Neuronal stem cell (in vitro differentiated cells): ENCODE results near the gene ZFAND3.

Experiments used
- DNase-seq: peaks from one replicate; pipeline ENCODE4 v3.0.0-alpha.2; 2013; ENCODE audit warnings: low spot score
- H2AFZ ChIP-seq: one replicate; pipeline ENCODE4 v1.6.1; 2013; ENCODE audit warnings: mild to moderate bottlenecking, low read length, inconsistent platforms
- H2AK5ac ChIP-seq: 2 replicates; pipeline ENCODE4 v1.6.1; 2013; ENCODE audit warnings: low read depth, mild to moderate bottlenecking, inconsistent platforms, low read length, moderate library complexity, mixed read lengths
- H2BK120ac ChIP-seq: 2 replicates; pipeline ENCODE4 v1.6.1; 2013; ENCODE audit warnings: low read depth, mild to moderate bottlenecking, inconsistent platforms, low read length, moderate library complexity, mixed read lengths
- H2BK12ac ChIP-seq: one replicate; pipeline ENCODE4 v1.6.1; 2013; ENCODE audit warnings: low read length, inconsistent platforms
- H2BK15ac ChIP-seq: 2 replicates; pipeline ENCODE4 v1.6.1; 2013; ENCODE audit warnings: mild to moderate bottlenecking, low read length, inconsistent platforms, mixed read lengths
- H2BK5ac ChIP-seq: one replicate; pipeline ENCODE4 v1.6.1; 2013; ENCODE audit warnings: inconsistent platforms, mild to moderate bottlenecking, low read length, moderate library complexity
- H3K14ac ChIP-seq: one replicate; pipeline ENCODE4 v1.6.1; 2013; ENCODE audit warnings: low read length, inconsistent platforms
- H3K18ac ChIP-seq: 2 replicates; pipeline ENCODE4 v1.6.1; 2013; ENCODE audit warnings: low read length, inconsistent platforms
- H3K23ac ChIP-seq: 2 replicates; pipeline ENCODE4 v1.6.1; 2013; ENCODE audit warnings: low read depth, mild to moderate bottlenecking, mixed read lengths, low read length, inconsistent platforms; ENCODE audit not compliant: poor library complexity
- H3K27ac ChIP-seq: replicated peaks from 3 replicates; pipeline ENCODE4 v1.5.1; 2013; ENCODE audit warnings: low read length, inconsistent platforms
- H3K27me3 ChIP-seq, 3 experiments: 2 replicates each; pipeline ENCODE4 v1.6.1; 2013; ENCODE audit warnings: low read length in 3 of 3, mild to moderate bottlenecking in 2 of 3, inconsistent platforms in 1 of 3, low read depth in 1 of 3, mixed read lengths in 1 of 3, moderate library complexity in 1 of 3; ENCODE audit not compliant: control insufficient read depth in 3 of 3, insufficient read depth in 3 of 3
- H3K36me3 ChIP-seq, 2 donors: replicated peaks in 1 of 2; 2 replicates each; pipeline ENCODE4 v1.6.1; 2013; ENCODE audit warnings: low read length in 2 of 2; ENCODE audit not compliant: control insufficient read depth in 2 of 2, insufficient read depth in 2 of 2
- H3K4ac ChIP-seq: 2 replicates; pipeline ENCODE4 v1.6.1; 2013; ENCODE audit warnings: inconsistent platforms, mild to moderate bottlenecking, low read length, moderate library complexity
- H3K4me1 ChIP-seq, 2 donors: 1 replicate in 1 of 2; 2 replicates in 1 of 2; pipeline ENCODE4 v1.6.1; 2013; ENCODE audit warnings: low read length in 2 of 2, low read depth in 1 of 2; ENCODE audit not compliant: control insufficient read depth in 2 of 2, insufficient read depth in 1 of 2
- H3K4me2 ChIP-seq: one replicate; pipeline ENCODE4 v1.6.1; 2013; ENCODE audit warnings: mild to moderate bottlenecking, low read length, inconsistent platforms; ENCODE audit not compliant: insufficient read depth, poor library complexity, severe bottlenecking
- H3K4me3 ChIP-seq, 2 donors: 2 replicates each; pipeline ENCODE4 v1.5.1; 2013; ENCODE audit warnings: low read length in 2 of 2, mild to moderate bottlenecking in 2 of 2, inconsistent platforms in 1 of 2, moderate library complexity in 1 of 2
- H3K79me1 ChIP-seq: one replicate; pipeline ENCODE4 v1.6.1; 2013; ENCODE audit warnings: low read depth, mild to moderate bottlenecking, inconsistent platforms, low read length, moderate library complexity
- H3K9ac ChIP-seq: one replicate; pipeline ENCODE4 v1.6.1; 2013; ENCODE audit warnings: mild to moderate bottlenecking, low read depth, low read length, inconsistent platforms; ENCODE audit not compliant: poor library complexity
- H3K9me3 ChIP-seq, 2 donors: replicated peaks in 1 of 2; 2 replicates each; pipeline versions ENCODE3 to v1.6.1; 2013; ENCODE audit warnings: low read length in 2 of 2, mild to moderate bottlenecking in 2 of 2, inconsistent platforms in 1 of 2, low read depth in 1 of 2, mixed read lengths in 1 of 2, moderate library complexity in 1 of 2; ENCODE audit not compliant: control insufficient read depth in 2 of 2, insufficient read depth in 1 of 2
- H4K8ac ChIP-seq: one replicate; pipeline ENCODE4 v1.6.1; 2013; ENCODE audit warnings: low read depth, mild to moderate bottlenecking, inconsistent platforms, low read length, moderate library complexity
- H4K91ac ChIP-seq: one replicate; pipeline ENCODE4 v1.6.1; 2013; ENCODE audit warnings: low read length, low read depth, mild to moderate bottlenecking, inconsistent platforms; ENCODE audit not compliant: poor library complexity
- WGBS, 2 donors: extraction: QIAGEN DNeasy Blood & Tissue Kit; methylation state at CpG; one replicate each; pipeline ENCODE4 v1.1.7; 2013; ENCODE audit warnings: missing lambda C conversion rate in 2 of 2, mixed read lengths in 1 of 2; ENCODE audit not compliant: insufficient read length in 2 of 2, insufficient replicate concordance in 1 of 2; ENCODE audit errors: extremely low coverage in 2 of 2; 5-methylcytosine and 5-hydroxymethylcytosine counted together

ZFAND3 gene

DNA sequence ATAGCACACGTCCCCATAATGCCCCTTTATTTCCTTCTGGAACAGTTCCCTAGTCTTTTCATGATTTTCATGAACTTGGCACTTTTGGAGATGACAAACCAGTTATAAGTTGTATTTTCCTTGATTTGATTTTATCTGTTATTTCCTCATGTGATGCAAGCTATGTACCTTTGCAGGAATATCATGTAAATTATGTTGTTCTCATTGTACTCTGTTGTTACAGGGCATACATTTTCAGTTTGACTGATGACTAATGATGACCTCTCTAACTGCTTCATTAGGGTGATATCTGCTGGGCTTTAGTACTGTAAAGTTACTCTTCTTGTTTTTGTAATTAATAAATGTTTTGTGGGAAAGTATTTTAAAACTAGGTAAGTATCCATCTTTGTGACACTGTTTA, 147.3 kb downstream of the ZFAND3 start:
- H2BK120ac ChIP-seq, result no peak overlapping the region
- H3K4me1 ChIP-seq, result no peaks in the 10 kb centered on the region
- no peak overlapping the region for H3K23ac ChIP-seq
- H3K27me3 ChIP-seq, result no peaks in the 10 kb centered on the region
- H3K14ac ChIP-seq, result no peak overlapping the region
- H2BK15ac ChIP-seq, result no peak overlapping the region
- H2AK5ac ChIP-seq, result no peak overlapping the region
- H2BK12ac ChIP-seq, result no peak overlapping the region
- no peak for DNase-seq
- peaks cover 5% of the 10 kb centered on the region for H3K79me1 ChIP-seq
- H3K4me3 ChIP-seq, result no peak overlapping the region
- no peak overlapping the region for H2AFZ ChIP-seq
- no peak overlapping the region for H3K27ac ChIP-seq
- no peak overlapping the region for H3K4ac ChIP-seq
- H4K91ac ChIP-seq, result no peak overlapping the region
- H3K9ac ChIP-seq, result no peak overlapping the region
- H3K9me3 ChIP-seq, result peaks cover 0 to 24% of the 10 kb centered on the region in 2 donors
- no peak overlapping the region for H2BK5ac ChIP-seq
- H4K8ac ChIP-seq, result no peak overlapping the region
- no CpG with 5 or more reads among the region's 1 CpG for WGBS, 2 donors
- H3K4me2 ChIP-seq, result no peak overlapping the region
- peaks cover 0 to 8% of the 10 kb centered on the region in 2 donors for H3K36me3 ChIP-seq
- H3K18ac ChIP-seq, result no peak overlapping the region

DNA sequence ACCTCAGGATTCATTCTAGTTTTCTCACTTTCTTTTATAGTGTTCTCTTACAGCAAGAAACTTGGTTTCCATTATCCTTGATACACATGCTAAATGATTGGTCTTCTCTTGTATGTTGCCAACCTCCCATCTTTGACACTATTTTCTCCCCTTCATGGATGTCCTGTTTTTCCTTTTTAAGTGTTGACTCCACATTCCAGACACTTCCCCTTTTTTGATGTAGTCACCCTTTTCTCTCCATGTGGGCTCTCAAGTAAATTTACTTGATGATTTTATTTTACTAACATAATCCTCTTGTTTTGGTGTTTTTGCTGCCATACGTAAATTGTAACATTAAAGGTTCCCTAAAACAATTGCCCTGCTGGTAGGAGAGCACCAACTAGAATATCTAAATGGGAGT, 148.1 kb downstream of the ZFAND3 start:
- peaks cover 0 to 8% of the 10 kb centered on the region in 2 donors for H3K36me3 ChIP-seq
- H3K9ac ChIP-seq, result no peak overlapping the region
- H2BK12ac ChIP-seq, result no peak overlapping the region
- no peak overlapping the region for H3K4me3 ChIP-seq
- H3K14ac ChIP-seq, result no peak overlapping the region
- no peaks in the 10 kb centered on the region for H3K4me1 ChIP-seq
- no peaks in the 10 kb centered on the region for H3K27me3 ChIP-seq
- no CpG with 5 or more reads among the region's 1 CpG for WGBS, 2 donors
- peaks cover 0 to 19% of the 10 kb centered on the region in 2 donors for H3K9me3 ChIP-seq
- H3K4ac ChIP-seq, result no peak overlapping the region
- no peak overlapping the region for H3K23ac ChIP-seq
- H2AFZ ChIP-seq, result no peak overlapping the region
- no peak overlapping the region for H2BK15ac ChIP-seq
- H2BK5ac ChIP-seq, result no peak overlapping the region
- H2BK120ac ChIP-seq, result no peak overlapping the region
- no peak overlapping the region for H3K4me2 ChIP-seq
- H3K79me1 ChIP-seq, result peaks cover 5% of the 10 kb centered on the region
- H2AK5ac ChIP-seq, result no peak overlapping the region
- DNase-seq, result no peak
- no peak overlapping the region for H4K91ac ChIP-seq
- no peak overlapping the region for H4K8ac ChIP-seq
- no peak overlapping the region for H3K27ac ChIP-seq
- no peak overlapping the region for H3K18ac ChIP-seq

DNA sequence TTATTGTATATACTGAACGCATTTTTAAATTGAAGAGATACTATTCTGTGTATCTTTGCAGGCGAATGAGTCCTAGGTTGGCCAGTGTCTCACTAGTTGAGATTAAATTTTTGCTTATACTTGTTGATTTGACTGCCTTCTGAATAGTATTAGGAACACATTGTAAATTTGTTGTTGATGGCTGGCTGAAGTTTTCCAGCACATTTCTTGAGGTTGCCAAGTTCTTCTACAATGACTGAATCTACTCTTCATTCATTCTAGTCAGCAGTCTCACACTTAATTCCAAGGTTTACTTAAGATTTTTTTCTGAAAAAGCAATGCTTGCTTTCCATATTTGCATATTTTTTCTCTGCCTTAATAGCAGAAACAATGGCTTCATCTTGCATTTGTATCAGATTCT, 151.7 kb downstream of the ZFAND3 start:
- no peak overlapping the region for H3K9ac ChIP-seq
- no peaks in the 10 kb centered on the region for H3K4me1 ChIP-seq
- no peaks in the 10 kb centered on the region for H3K79me1 ChIP-seq
- no peak overlapping the region for H2BK5ac ChIP-seq
- H3K4me2 ChIP-seq, result no peak overlapping the region
- no peaks in the 10 kb centered on the region for H3K36me3 ChIP-seq
- H2AK5ac ChIP-seq, result no peak overlapping the region
- H2BK12ac ChIP-seq, result no peak overlapping the region
- H3K27me3 ChIP-seq, result no peaks in the 10 kb centered on the region
- H3K4me3 ChIP-seq, result no peak overlapping the region
- H3K27ac ChIP-seq, result no peak overlapping the region
- peaks cover 2 to 33% of the 10 kb centered on the region in 2 donors for H3K9me3 ChIP-seq
- no peak overlapping the region for H2AFZ ChIP-seq
- H3K23ac ChIP-seq, result no peak overlapping the region
- no peak overlapping the region for H3K18ac ChIP-seq
- H2BK15ac ChIP-seq, result no peak overlapping the region
- WGBS, 2 donors, result no CpG with 5 or more reads among the region's 2 CpGs
- DNase-seq, result no peak
- H3K4ac ChIP-seq, result no peak overlapping the region
- H4K91ac ChIP-seq, result no peak overlapping the region
- no peak overlapping the region for H3K14ac ChIP-seq
- H2BK120ac ChIP-seq, result no peak overlapping the region
- H4K8ac ChIP-seq, result no peak overlapping the region

DNA sequence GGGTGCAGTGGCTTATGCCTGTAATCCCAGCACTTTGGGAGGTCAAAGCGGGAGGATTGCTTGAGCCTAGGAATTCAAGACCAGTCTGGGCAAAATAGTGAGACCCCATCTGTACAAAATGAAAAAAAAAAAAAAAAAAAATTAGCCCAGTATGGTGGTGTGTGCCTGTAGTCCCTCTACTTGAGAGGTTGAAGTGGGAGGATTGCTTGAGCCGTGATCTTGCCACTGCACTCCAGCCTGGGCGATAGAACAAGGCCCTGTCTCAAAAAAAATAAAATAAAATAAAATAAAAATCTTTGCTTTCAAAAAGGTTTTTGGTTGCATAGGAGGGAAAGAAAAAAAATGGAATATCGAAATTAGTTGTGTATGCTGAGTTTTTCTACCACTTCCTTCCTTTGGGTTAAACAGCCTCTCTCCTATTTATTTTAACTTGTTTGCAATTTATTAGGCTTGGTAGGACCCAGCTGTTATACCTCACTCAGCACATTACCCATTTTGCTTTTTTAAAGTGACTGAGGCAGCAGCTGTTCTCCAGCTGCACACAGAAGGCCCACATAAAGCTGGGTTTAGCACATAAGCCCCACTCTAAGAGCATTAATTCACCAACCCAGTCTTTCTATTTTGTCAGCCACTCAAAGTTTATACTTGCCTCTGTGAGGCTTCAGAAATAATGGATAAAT, 152.3 kb downstream of the ZFAND3 start:
- Histone ChIP-seq H3K9ac (no peak overlapping the region), H4K8ac (no peak overlapping the region), H2AFZ (no peak overlapping the region), H3K14ac (no peak overlapping the region), H2BK5ac (no peak overlapping the region), H2BK15ac (no peak overlapping the region), H2BK12ac (no peak overlapping the region), H3K4me1 (no peaks in the 10 kb centered on the region), H3K27ac (no peak overlapping the region), H3K4me3 (no peak overlapping the region), H3K79me1 (no peaks in the 10 kb centered on the region), H3K4me2 (no peak overlapping the region), H3K23ac (no peak overlapping the region), H3K27me3 (no peaks in the 10 kb centered on the region), H2BK120ac (no peak overlapping the region), H3K4ac (no peak overlapping the region), H4K91ac (no peak overlapping the region), H3K36me3 (no peaks in the 10 kb centered on the region), H3K9me3 (peaks cover 2 to 36% of the 10 kb centered on the region in 2 donors), H3K18ac (no peak overlapping the region), H2AK5ac (no peak overlapping the region)
- WGBS, 2 donors, result 100% methylated on average over 1 of the region's 4 CpGs; no CpG with 5 or more reads in 1 of the 2 donors
- no peak for DNase-seq
